CD8-positive, alpha-beta memory T cell (primary cell): ENCODE data around the gene CETP. TPM values are rescaled to one million over a fixed set of nuclear protein-coding genes. Genes with fewer than 3 reads are reported as not detected.
A peak's percentile ranks its signal among the peaks of the same experiment; 100 is the strongest.

Experiments used
- CTCF ChIA-PET: fragments of 350-600 bp; sonication (Branson Sonifier 250); formaldehyde crosslinking; loops from one replicate; lab custom pipeline; 2021; ENCODE audit warnings: antibody characterized with exemption; lab: Charles Lee
- POLR2A ChIA-PET: fragments of 350-600 bp; sonication (Branson Sonifier 250); formaldehyde crosslinking; loops from one replicate; lab custom pipeline; 2021; ENCODE audit warnings: antibody characterized with exemption; lab: Charles Lee
- DNase-seq, 5 donors: peaks; one replicate each; pipeline versions ENCODE4 v3.0.0 to v3.0.0-alpha.2; 2020 to 2022; ENCODE audit warnings: mixed read lengths in 1 of 5
- H3K27ac ChIP-seq: one replicate; pipeline ENCODE4 v1.7.0; 2013; ENCODE audit warnings: low read depth, mild to moderate bottlenecking, low read length, moderate library complexity
- H3K27me3 ChIP-seq: 2 replicates; pipeline ENCODE4 v1.7.0; 2013; ENCODE audit warnings: low read length, mild to moderate bottlenecking; ENCODE audit not compliant: insufficient read depth, poor library complexity, severe bottlenecking
- H3K36me3 ChIP-seq: 2 replicates; pipeline ENCODE4 v1.7.0; 2013; ENCODE audit warnings: mild to moderate bottlenecking, low read length, moderate library complexity; ENCODE audit not compliant: insufficient read depth
- H3K4me1 ChIP-seq: 2 replicates; pipeline ENCODE4 v1.7.0; 2013; ENCODE audit warnings: mild to moderate bottlenecking, low read length, moderate library complexity; ENCODE audit not compliant: insufficient read depth
- H3K4me3 ChIP-seq: 2 replicates; pipeline ENCODE4 v1.7.0; 2013; ENCODE audit warnings: mild to moderate bottlenecking, low read length
- H3K9me3 ChIP-seq: 2 replicates; pipeline ENCODE4 v1.7.0; 2013; ENCODE audit warnings: mild to moderate bottlenecking, low read length
- H3K27ac Mint-ChIP-seq, 8 donors: one replicate each; pipeline ENCODE4 v1.8.0; 2020 to 2021; ENCODE audit warnings: mixed read lengths in 8 of 8, mild to moderate bottlenecking in 6 of 8, inconsistent platforms in 3 of 8, moderate library complexity in 3 of 8
- H3K27me3 Mint-ChIP-seq, 2 donors: one replicate each; pipeline ENCODE4 v1.8.0; 2020 to 2021; ENCODE audit warnings: mixed read lengths in 2 of 2, mild to moderate bottlenecking in 1 of 2, moderate library complexity in 1 of 2
- H3K36me3 Mint-ChIP-seq, 3 donors: one replicate each; pipeline ENCODE4 v1.8.0; 2020 to 2021; ENCODE audit warnings: mixed read lengths in 3 of 3, inconsistent platforms in 1 of 3, mild to moderate bottlenecking in 1 of 3
- H3K4me1 Mint-ChIP-seq, 3 donors: one replicate each; pipeline ENCODE4 v1.8.0; 2020 to 2021; ENCODE audit warnings: mixed read lengths in 3 of 3, inconsistent platforms in 1 of 3, mild to moderate bottlenecking in 1 of 3
- H3K4me3 Mint-ChIP-seq, 7 donors: one replicate each; pipeline ENCODE4 v1.8.0; 2020 to 2021; ENCODE audit warnings: mixed read lengths in 7 of 7, mild to moderate bottlenecking in 6 of 7, moderate library complexity in 4 of 7, inconsistent platforms in 2 of 7
- H3K9me3 Mint-ChIP-seq, 5 donors: one replicate each; pipeline ENCODE4 v1.8.0; 2020 to 2022; ENCODE audit warnings: mixed read lengths in 5 of 5, mild to moderate bottlenecking in 3 of 5, moderate library complexity in 2 of 5, inconsistent platforms in 1 of 5
- polyA plus RNA-seq: library from polyadenylated mRNA; unstranded; fragments of 300-500 nt; fragmentation: Illumina TruSeq; gene quantifications from one replicate; pipeline ENCODE4 v1.2.3, GENCODE V29; 2021
- total RNA-seq, 2 experiments: library from RNA; stranded (reverse); gene quantifications; one replicate each; pipeline ENCODE4 v1.2.3, GENCODE V29; 2021

The CETP gene
- total and polyA plus RNA-seq, 3 experiments from 2014 or later, result not detected

DNA sequence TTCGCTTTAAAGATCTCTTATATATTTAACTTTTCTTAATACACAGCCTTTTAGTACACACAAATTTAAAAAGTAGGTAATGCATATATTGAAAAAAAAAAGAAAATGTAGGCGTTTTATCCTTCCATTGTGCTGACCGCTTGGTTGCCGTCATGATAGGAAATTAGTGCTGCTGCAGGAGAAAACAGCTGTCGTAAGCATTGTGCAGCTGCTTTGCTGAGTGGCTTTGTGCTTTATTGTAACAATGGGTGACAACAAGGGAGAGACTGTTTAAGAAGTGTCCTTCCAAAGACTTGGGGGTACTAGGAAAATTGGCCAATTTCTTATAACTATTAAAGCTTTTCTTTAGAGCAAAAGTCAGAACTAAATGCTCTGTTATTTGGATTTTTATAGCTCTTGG is 24.8 kb upstream of the CETP start:
- Mint-ChIP-seq H3K4me3 (peak overlapping the region in 2 of 7 donors; percentile 37 to 59), H3K9me3 (no peaks in the 10 kb centered on the region)
- CTCF ChIA-PET, result interaction anchor here (1.0 to 1.6 kb wide), 2 partner anchors 27 to 70 kb away, joined by 4 read pairs; no protein-coding TSS in a partner anchor

GRCh38 chr16:56938664-56939513 is 22.9 kb upstream of the CETP start:
- peak; percentile 13 to 65 (median 62) for DNase-seq

More for the DNA sequence above, 24.8 kb upstream of the CETP start:
- peaks cover 65% of the 10 kb centered on the region for H3K4me1 ChIP-seq
- Mint-ChIP-seq H3K4me1 (peaks cover 58 to 80% (median 71%) of the 10 kb centered on the region in 3 donors), H3K36me3 (peaks cover 17 to 91% (median 35%) of the 10 kb centered on the region in 3 donors), H3K27me3 (peaks cover 0 to 3% of the 10 kb centered on the region in 2 donors), H3K27ac (peak overlapping the region in 3 of 8 donors; percentile 42 to 84 (median 54))
- H3K9me3 ChIP-seq, result no peaks in the 10 kb centered on the region
- no peaks in the 10 kb centered on the region for H3K27me3 ChIP-seq
- no peak for DNase-seq
- no peak overlapping the region for H3K27ac ChIP-seq
- H3K4me3 ChIP-seq, result no peak overlapping the region
- POLR2A ChIA-PET, result interaction anchor here (0.6 to 0.9 kb wide), 2 partner anchors 8 to 10 kb away, joined by 3 to 11 read pairs; no protein-coding TSS in a partner anchor
- H3K36me3 ChIP-seq, result peaks cover 47% of the 10 kb centered on the region

DNA sequence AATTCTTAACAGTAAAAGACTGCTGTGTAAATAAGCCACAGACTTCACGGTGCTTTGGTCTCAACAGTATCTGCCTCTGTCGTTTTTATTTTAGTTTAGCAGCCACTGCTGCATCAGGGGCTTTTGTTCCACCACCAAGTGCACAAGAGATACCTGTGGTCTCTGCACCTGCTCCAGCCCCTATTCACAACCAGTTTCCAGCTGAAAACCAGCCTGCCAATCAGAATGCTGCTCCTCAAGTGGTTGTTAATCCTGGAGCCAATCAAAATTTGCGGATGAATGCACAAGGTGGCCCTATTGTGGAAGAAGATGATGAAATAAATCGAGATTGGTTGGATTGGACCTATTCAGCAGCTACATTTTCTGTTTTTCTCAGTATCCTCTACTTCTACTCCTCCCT is 21.9 kb upstream of the CETP start:
- H3K4me1 ChIP-seq, result peaks cover 50% of the 10 kb centered on the region
- H3K4me3 ChIP-seq, result no peak overlapping the region
- Mint-ChIP-seq H3K36me3 (peaks cover 17 to 95% (median 48%) of the 10 kb centered on the region in 3 donors), H3K4me3 (peak overlapping the region in 3 of 7 donors; percentile 9 to 76 (median 59)), H3K27ac (peak overlapping the region in 6 of 8 donors; percentile 16 to 91 (median 77)), H3K9me3 (no peaks in the 10 kb centered on the region), H3K4me1 (peaks cover 45 to 85% (median 53%) of the 10 kb centered on the region in 3 donors), H3K27me3 (no peaks in the 10 kb centered on the region)
- DNase-seq, result peak in 1 of 5 donors; percentile 29
- no peaks in the 10 kb centered on the region for H3K27me3 ChIP-seq
- CTCF ChIA-PET, result no interaction called here
- no peak overlapping the region for H3K27ac ChIP-seq
- H3K9me3 ChIP-seq, result no peaks in the 10 kb centered on the region
- H3K36me3 ChIP-seq, result peaks cover 74% of the 10 kb centered on the region
- POLR2A ChIA-PET, result no interaction called here

More at GRCh38 chr16:56938664-56939513, 22.9 kb upstream of the CETP start:
- H3K36me3 ChIP-seq, result peaks cover 67% of the 10 kb centered on the region
- Mint-ChIP-seq H3K4me3 (peak overlapping the region; percentile 20 to 81 (median 68)), H3K36me3 (peaks cover 17 to 94% (median 46%) of the 10 kb centered on the region in 3 donors), H3K4me1 (peaks cover 52 to 90% (median 62%) of the 10 kb centered on the region in 3 donors), H3K9me3 (no peaks in the 10 kb centered on the region), H3K27me3 (no peaks in the 10 kb centered on the region), H3K27ac (peak overlapping the region; percentile 76 to 96 (median 90))
- H3K27ac ChIP-seq, result peak overlapping the region; percentile 21
- H3K4me3 ChIP-seq, result no peak overlapping the region
- peaks cover 57% of the 10 kb centered on the region for H3K4me1 ChIP-seq
- ChIA-PET POLR2A (no interaction called here), CTCF (interaction anchor here (1.0 to 1.4 kb wide), 2 partner anchors 76 to 146 kb away, joined by 3 to 6 read pairs; no protein-coding TSS in a partner anchor)
- no peaks in the 10 kb centered on the region for H3K27me3 ChIP-seq
- H3K9me3 ChIP-seq, result no peaks in the 10 kb centered on the region

- no peak overlapping the region for H3K27ac ChIP-seq
- Mint-ChIP-seq H3K9me3 (no peaks in the 10 kb centered on the region), H3K4me1 (peaks cover 38 to 76% (median 40%) of the 10 kb centered on the region in 3 donors), H3K27me3 (no peaks in the 10 kb centered on the region), H3K36me3 (peaks cover 12 to 92% (median 37%) of the 10 kb centered on the region in 3 donors), H3K4me3 (no peak overlapping the region), H3K27ac (peak overlapping the region in 2 of 8 donors; percentile 29 to 46)
- no peak overlapping the region for H3K4me3 ChIP-seq
- ChIA-PET POLR2A (interaction anchor here (1.6 kb wide), 1 partner anchor 9 kb away, joined by 5 read pairs; the partner anchor contains the start of gene HERPUD1), CTCF (interaction anchor here (1.5 kb wide), 1 partner anchor 11 kb away, joined by 5 read pairs; no protein-coding TSS in a partner anchor)
- peaks cover 37% of the 10 kb centered on the region for H3K4me1 ChIP-seq
- no peaks in the 10 kb centered on the region for H3K9me3 ChIP-seq
- H3K36me3 ChIP-seq, result peaks cover 64% of the 10 kb centered on the region
- no peaks in the 10 kb centered on the region for H3K27me3 ChIP-seq
- no peak for DNase-seq
Measured at GRCh38 chr16:56941092-56941491, 20.7 kb upstream of the CETP start.

GRCh38 chr16:56941856-56942331 is 19.9 kb upstream of the CETP start:
- Histone ChIP-seq H3K4me1 (peaks cover 29% of the 10 kb centered on the region), H3K27ac (no peak overlapping the region), H3K36me3 (peaks cover 56% of the 10 kb centered on the region), H3K27me3 (no peaks in the 10 kb centered on the region), H3K9me3 (no peaks in the 10 kb centered on the region), H3K4me3 (no peak overlapping the region)
- peaks cover 36 to 68% (median 36%) of the 10 kb centered on the region in 3 donors for H3K4me1 Mint-ChIP-seq
- ChIA-PET CTCF (interaction anchor here (0.6 to 1.5 kb wide), 3 partner anchors 9 to 22 kb away, joined by 3 to 5 read pairs (median 3); no protein-coding TSS in a partner anchor), POLR2A (interaction anchor here (1.6 kb wide), 1 partner anchor 10 kb away, joined by 5 read pairs; the partner anchor contains the start of gene HERPUD1)
- H3K9me3 Mint-ChIP-seq, result no peaks in the 10 kb centered on the region
- no peak overlapping the region for H3K4me3 Mint-ChIP-seq
- no peak for DNase-seq
- no peaks in the 10 kb centered on the region for H3K27me3 Mint-ChIP-seq
- H3K27ac Mint-ChIP-seq, result peak overlapping the region in 1 of 8 donors; percentile 60
- peaks cover 12 to 89% (median 33%) of the 10 kb centered on the region in 3 donors for H3K36me3 Mint-ChIP-seq

- Histone ChIP-seq H3K4me3 (no peak overlapping the region), H3K27ac (no peak overlapping the region), H3K27me3 (no peaks in the 10 kb centered on the region), H3K36me3 (peaks cover 52% of the 10 kb centered on the region), H3K9me3 (no peaks in the 10 kb centered on the region), H3K4me1 (peaks cover 15% of the 10 kb centered on the region)
- DNase-seq, result no peak
- POLR2A ChIA-PET, result interaction anchor here (0.8 kb wide), 1 partner anchor 139 kb away, joined by 3 read pairs; no protein-coding TSS in a partner anchor
- Mint-ChIP-seq H3K36me3 (peaks cover 10 to 75% (median 23%) of the 10 kb centered on the region in 3 donors), H3K4me1 (peaks cover 16 to 48% (median 17%) of the 10 kb centered on the region in 3 donors), H3K27me3 (no peaks in the 10 kb centered on the region), H3K27ac (peak overlapping the region in 6 of 8 donors; percentile 3 to 84 (median 36)), H3K9me3 (no peaks in the 10 kb centered on the region), H3K4me3 (no peak overlapping the region)
- CTCF ChIA-PET, result interaction anchor here (1.5 to 2.5 kb wide), 2 partner anchors 21 to 22 kb away, joined by 3 to 9 read pairs; no protein-coding TSS in a partner anchor
Measured at GRCh38 chr16:56943761-56944375, 17.9 kb upstream of the CETP start.
